ENCODE results near the gene THOC6. TPM values are rescaled to one million over a fixed set of nuclear protein-coding genes. Genes with fewer than 3 reads are reported as not detected.

The THOC6 gene
- total and polyA plus RNA-seq, 9 of the 15 experiments (the other 6 are each of a cell fraction or from before 2014, with no cell fraction given): 2.5 to 65.4 (median 42.3) TPM

GRCh38 chr16:3021449-3022207 lies 2.2 kb upstream of the THOC6 start (continued):
- TF ChIP-seq TAL1 (IDR thresholded peaks at IDR 0.05) (no peak), CREB3 (tag; conservative IDR thresholded peaks at IDR 0.05; ENCODE audit: low read depth) (no peak), DIDO1 (tag; IDR thresholded peaks at IDR 0.05; ENCODE audit: low read depth) (no peak), POLR3G (IDR thresholded peaks at IDR 0.05; ENCODE audit: extremely low read depth, insufficient read length, insufficient replicate concordance) (no peak), TEAD1 (CRISPR knock-in tag; IDR thresholded peaks at IDR 0.05) (peak in 1 of 2 experiments; percentile 35; a peak in 1 of 4 replicates), ZNF445 (CRISPR knock-in tag; IDR thresholded peaks at IDR 0.05; ENCODE audit: low read depth) (no peak), CCNT2 (IDR thresholded peaks at IDR 0.05; ENCODE audit: borderline replicate concordance, extremely low read depth, insufficient read length, low read depth, low read length) (peak; percentile 35), HMG20A (CRISPR knock-in tag; conservative IDR thresholded peaks at IDR 0.05) (no peak), STAG1 (CRISPR knock-in tag; IDR thresholded peaks at IDR 0.05; ENCODE audit: borderline replicate concordance) (peak; percentile 21; the same call in 1 of the 2 replicates), RFX7 (CRISPR knock-in tag; IDR thresholded peaks at IDR 0.05) (no peak), HOMEZ (CRISPR knock-in tag; IDR thresholded peaks at IDR 0.05) (no peak), POU5F1 (IDR thresholded peaks at IDR 0.05; ENCODE audit: borderline replicate concordance, low read depth, low read length, partially characterized antibody) (no peak), SOX6 (IDR thresholded peaks at IDR 0.05) (no peak), BRD9 (IDR thresholded peaks at IDR 0.05; ENCODE audit: low read depth, partially characterized antibody) (no peak), NFE2 (IDR thresholded peaks at IDR 0.05; ENCODE audit: low read depth) (no peak), CXXC5 (CRISPR knock-in tag; IDR thresholded peaks at IDR 0.05) (no peak), HMG20B (CRISPR knock-in tag; IDR thresholded peaks at IDR 0.05) (no peak), PTTG1 (tag; IDR thresholded peaks at IDR 0.05; ENCODE audit: low read depth) (no peak), ZNF699 (CRISPR knock-in tag; IDR thresholded peaks at IDR 0.05; ENCODE audit: insufficient replicate concordance) (no peak), RFX5 (IDR thresholded peaks at IDR 0.05; ENCODE audit: low read depth, low read length) (no peak), ZNF277 (CRISPR knock-in tag; IDR thresholded peaks at IDR 0.05; ENCODE audit: borderline replicate concordance) (no peak), ZNF23 (CRISPR knock-in tag; IDR thresholded peaks at IDR 0.05) (no peak), HDAC3 (IDR thresholded peaks at IDR 0.05; ENCODE audit: borderline replicate concordance, partially characterized antibody) (no peak), NR1H2 (CRISPR knock-in tag; IDR thresholded peaks at IDR 0.05) (no peak), BHLHE40 (IDR thresholded peaks at IDR 0.05; ENCODE audit: low read length) (no peak; the same call in 1 of the 2 replicates), ZNF354B (CRISPR knock-in tag; IDR thresholded peaks at IDR 0.05) (no peak)

Measured in K562 (cell line).